ENCODE data around the gene ELOF1. TPM values are rescaled to one million over a fixed set of nuclear protein-coding genes. Genes with fewer than 3 reads are reported as not detected.
"Not testable (repeated sequence)": the region's sequence is repeated elsewhere in the genome, so short reads cannot be mapped to it uniquely, and the experiment has no call there.

ELOF1 gene
- 34.4 and 47.9 TPM in 2 replicates for polyA plus RNA-seq (2011; rRNA removed)
- polyA plus RNA-seq (2012; cell fraction: cytosol; rRNA removed) = 110 and 112 TPM in 2 replicates
- polyA plus RNA-seq (2012; cell fraction: nucleus; rRNA removed) = 61.6 and 76.8 TPM in 2 replicates
- 91.5 to 97.3 TPM (median 92.7 TPM) in 3 replicates for polyA plus RNA-seq (2017; fragmentation: RNase III; extraction: RNeasy Plus Mini Kit Qiagen cat#74134 plus additional on column Dnase treatment)
- polyA minus RNA-seq (2011; rRNA and poly(A)+ RNA removed) = 41.8 and 48.5 TPM in 2 replicates

DNA sequence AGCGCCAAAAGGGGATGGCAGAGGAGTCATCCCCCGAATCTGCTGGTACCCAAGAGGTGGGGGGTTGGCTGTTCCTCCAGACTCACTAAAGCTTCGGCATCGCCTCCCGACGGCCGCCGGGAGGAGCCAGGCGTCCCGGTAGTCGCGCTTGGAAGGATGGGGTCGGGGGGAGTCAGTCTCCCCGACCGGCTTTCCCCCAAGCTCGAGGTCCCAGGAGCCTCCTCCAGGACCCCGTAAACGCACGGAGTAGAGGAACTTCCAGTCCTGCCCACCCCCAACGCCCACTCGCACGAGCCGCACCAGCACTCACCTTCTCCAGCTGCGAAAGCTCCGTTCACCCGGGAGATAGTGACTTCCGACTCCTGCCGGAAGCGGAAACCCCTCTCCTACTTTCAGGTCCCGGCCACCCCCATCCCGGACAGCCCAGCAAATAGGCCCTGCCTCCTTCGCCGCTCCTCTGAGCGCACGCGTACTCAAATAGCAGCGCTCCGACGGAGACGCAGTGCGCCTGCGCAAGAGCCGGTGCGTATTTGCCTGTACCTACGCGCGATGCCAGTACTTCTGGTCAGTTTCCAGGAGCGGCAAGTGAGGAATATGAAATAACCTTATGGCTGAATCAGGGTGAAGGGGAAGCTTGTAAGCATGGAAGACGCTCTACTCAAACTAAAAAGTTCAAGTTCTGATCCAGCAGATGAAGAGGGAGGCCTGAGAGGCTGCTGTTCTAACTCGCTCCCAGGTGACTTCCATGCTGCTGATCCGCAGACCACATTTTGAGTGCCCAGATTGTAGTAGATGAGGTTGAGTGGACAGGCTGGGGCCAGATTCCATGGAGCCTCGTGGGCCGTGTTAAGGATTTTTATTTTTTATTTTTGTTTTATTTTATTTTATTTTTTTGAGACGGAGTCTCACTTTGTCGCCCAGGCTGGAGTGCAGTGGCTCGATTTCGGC lies at the start of gene ELOF1:
TSS of gene ELOF1 (minus strand) at position 350 of the 948 bp plus-strand sequence. CDS start 4,883 bp downstream, outside the sequence.
- ATAC-seq (peak; percentile 99 to 100), FAIRE-seq (no peak), DNase-seq (ENCODE audit: low read depth in 1 of 2, low spot score in 1 of 2) (peak; percentile 94 to 97)
- CTCF ChIA-PET = interaction anchor here (0.7 to 2.1 kb wide), 6 partner anchors 13 to 100 kb away, joined by 3 to 11 read pairs (median 4); no protein-coding TSS in a partner anchor
- Histone ChIP-seq H3K4me1 (peaks cover 7% of the 10 kb centered on the region; the same call in 2 of the 3 replicates), H3K27ac (peak within 1 kb of the TSS; percentile 79 to 88), H3K4me2 (peak within 1 kb of the TSS; percentile 82), H3K9me3 (no peaks in the 10 kb centered on the region), H3K4me3 (peak within 1 kb of the TSS; percentile 74)
- POLR2A ChIA-PET = interaction anchor here (0.6 to 1.7 kb wide), 7 partner anchors 9 to 50 kb away, joined by 3 to 7 read pairs (median 3); partner anchors contain the start of gene ECSIT
- WGBS (ENCODE audit: missing lambda C conversion rate) = 4% methylated on average over 20 of the region's 57 CpGs
- TF ChIP-seq BCL3 (IDR thresholded peaks at IDR 0.05) (peak; percentile 58; the same call in 1 of the 3 replicates), KDM5A (IDR thresholded peaks at IDR 0.05) (0 out of 2 replicates have a peak, but pooled peaks have one; percentile 20), MAZ (IDR thresholded peaks at IDR 0.05; ENCODE audit: borderline replicate concordance, low read depth, low read length) (peak; percentile 64; the same call in 1 of the 2 replicates), HEYL (CRISPR knock-in tag; IDR thresholded peaks at IDR 0.05) (no peak), POLR2A (IDR thresholded peaks at IDR 0.05; ENCODE audit: low read length) (peak; percentile 68), PHF8 (IDR thresholded peaks at IDR 0.05; ENCODE audit: borderline replicate concordance, low read depth) (0 out of 2 replicates have a peak, but pooled peaks have one; percentile 7), JUN (IDR thresholded peaks at IDR 0.05) (peak in 1 of 2 experiments; percentile 73; a peak in 3 of 5 replicates), ESRRA (IDR thresholded peaks at IDR 0.05; ENCODE audit: borderline replicate concordance, low read length) (no peak), MAX (IDR thresholded peaks at IDR 0.05) (0 out of 2 replicates have a peak, but pooled peaks have one; percentile 33)
- TF ChIP-seq, protein P1, sequence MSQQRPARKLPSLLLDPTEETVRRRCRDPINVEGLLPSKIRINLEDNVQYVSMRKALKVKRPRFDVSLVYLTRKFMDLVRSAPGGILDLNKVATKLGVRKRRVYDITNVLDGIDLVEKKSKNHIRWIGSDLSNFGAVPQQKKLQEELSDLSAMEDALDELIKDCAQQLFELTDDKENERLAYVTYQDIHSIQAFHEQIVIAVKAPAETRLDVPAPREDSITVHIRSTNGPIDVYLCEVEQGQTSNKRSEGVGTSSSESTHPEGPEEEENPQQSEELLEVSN (IDR thresholded peaks at IDR 0.05; ENCODE audit: borderline replicate concordance, low read depth) = peak; percentile 34; the same call in 1 of the 2 replicates

DNA sequence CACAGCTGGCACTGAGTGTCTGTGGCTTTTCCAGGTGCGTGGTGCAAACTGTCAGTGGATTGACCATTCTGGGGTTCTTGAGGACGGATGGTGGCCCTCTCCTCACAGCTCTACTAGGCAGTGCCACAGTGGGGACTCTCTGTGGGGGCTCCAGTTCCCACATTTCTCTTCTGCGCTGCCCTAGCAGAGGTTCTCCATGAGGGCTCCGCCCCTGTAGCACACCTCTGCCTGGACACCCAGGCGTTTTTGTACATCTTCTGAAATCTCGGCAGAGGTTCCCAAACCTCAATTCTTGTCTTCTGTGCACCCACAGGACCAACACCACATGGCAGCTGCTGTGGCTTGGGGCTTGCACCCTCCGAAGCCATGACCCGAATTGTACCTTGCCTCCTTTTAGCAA lies 47.5 kb upstream of the ELOF1 start:
- Histone ChIP-seq H3K4me1 (no peaks in the 10 kb centered on the region), H3K27ac (no peak overlapping the region), H3K4me3 (no peak overlapping the region), H3K4me2 (no peak overlapping the region), H3K9me3 (peaks cover 57% of the 10 kb centered on the region)
- CTCF ChIA-PET = no interaction called here
- no peak for FAIRE-seq
- DNase-seq (ENCODE audit: low read depth in 1 of 2, low spot score in 1 of 2) = no peak
- no peak for TF ChIP-seq JUN (IDR thresholded peaks at IDR 0.05)
- no peak for TF ChIP-seq EHMT2 (IDR thresholded peaks at IDR 0.05; ENCODE audit: low read depth)
- TF ChIP-seq MAZ (IDR thresholded peaks at IDR 0.05; ENCODE audit: borderline replicate concordance, low read depth, low read length) = no peak
- TF ChIP-seq ZFP36 (IDR thresholded peaks at IDR 0.05; ENCODE audit: borderline replicate concordance, partially characterized antibody) = no peak
- TF ChIP-seq RCOR1 (IDR thresholded peaks at IDR 0.05; ENCODE audit: low read depth, low read length) = no peak
- no peak for TF ChIP-seq SREBF2 (IDR thresholded peaks at IDR 0.05)
- no peak for TF ChIP-seq CBX2 (IDR thresholded peaks at IDR 0.05; ENCODE audit: borderline replicate concordance, low read depth)
- no peak for TF ChIP-seq TFCP2L1 (CRISPR knock-in tag; IDR thresholded peaks at IDR 0.05)
- no peak for TF ChIP-seq NR3C1 (IDR thresholded peaks at IDR 0.05)
- TF ChIP-seq RNF2 (IDR thresholded peaks at IDR 0.05; ENCODE audit: borderline replicate concordance, low read depth) = no peak
- TF ChIP-seq RAD21 (conservative IDR thresholded peaks at IDR 0.05 in 1 of 2, IDR thresholded peaks at IDR 0.05 in 1 of 2) = no peak
- no peak for TF ChIP-seq SMC3 (IDR thresholded peaks at IDR 0.05)
- TF ChIP-seq CBX8 (IDR thresholded peaks at IDR 0.05) = no peak
- TF ChIP-seq, protein P1 (IDR thresholded peaks at IDR 0.05; ENCODE audit: borderline replicate concordance, low read depth) = no peak
- TF ChIP-seq CHD2 (IDR thresholded peaks at IDR 0.05; ENCODE audit: low read length, partially characterized antibody) = no peak
- TF ChIP-seq EHF (CRISPR knock-in tag; IDR thresholded peaks at IDR 0.05) = no peak
- TF ChIP-seq HEYL (CRISPR knock-in tag; IDR thresholded peaks at IDR 0.05) = no peak
- no peak for TF ChIP-seq ZNF302 (CRISPR knock-in tag; IDR thresholded peaks at IDR 0.05)
- no peak for TF ChIP-seq MYC (IDR thresholded peaks at IDR 0.05; ENCODE audit: borderline replicate concordance, low read length)
- WGBS (ENCODE audit: missing lambda C conversion rate) = 88% methylated on average over 7 of the region's 8 CpGs
- POLR2A ChIA-PET = no interaction called here
- ATAC-seq = no peak

DNA sequence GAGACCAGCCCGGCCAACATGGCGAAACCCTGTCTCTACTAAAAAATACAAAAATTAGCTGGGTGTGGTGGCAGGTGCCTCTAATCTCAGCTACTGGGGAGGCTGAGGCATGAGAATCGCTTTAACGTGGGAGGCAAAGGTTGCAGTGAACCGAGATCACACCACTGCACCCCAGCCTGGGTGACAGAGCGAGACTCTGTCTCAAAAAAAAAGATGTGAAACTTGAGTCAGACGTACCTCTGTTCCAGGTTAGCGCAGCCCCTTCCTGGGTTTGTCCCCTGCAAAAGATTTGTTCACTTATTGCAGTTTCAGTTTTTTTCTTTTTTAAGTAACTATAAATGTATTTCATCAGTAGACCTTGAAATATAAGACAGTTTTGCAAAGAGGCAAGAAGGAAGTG lies 40.7 kb upstream of the ELOF1 start:
- H3K4me2 ChIP-seq; H3K4me3 ChIP-seq; CTCF ChIA-PET; H3K27ac ChIP-seq; DNase-seq (ENCODE audit: low read depth in 1 of 2, low spot score in 1 of 2); H3K4me1 ChIP-seq; POLR2A ChIA-PET; ATAC-seq; FAIRE-seq: not testable (repeated sequence)
- WGBS (ENCODE audit: missing lambda C conversion rate) = 93% methylated on average over 6 of the region's 8 CpGs
- H3K9me3 ChIP-seq = peaks cover 26% of the 10 kb centered on the region; the same call in 2 of the 3 replicates
